Forelimb muscle (tissue), 1 donor: ENCODE data around the gene MACF1. TPM values are rescaled to one million over a fixed set of nuclear protein-coding genes. Genes with fewer than 3 reads are reported as not detected.

ENCODE experiments used
- DNase-seq: peaks from one replicate; pipeline ENCODE4 v3.0.0-alpha.2; 2013; ENCODE audit warnings: low read depth
- polyA plus RNA-seq: library from polyadenylated mRNA; unstranded; fragments of 120-200 nt; gene quantifications from one replicate; pipeline ENCODE4 v1.2.1, GENCODE V29; 2013; ENCODE audit not compliant: insufficient read length

The MACF1 gene
- polyA plus RNA-seq, 1 donor: 263 TPM

DNA sequence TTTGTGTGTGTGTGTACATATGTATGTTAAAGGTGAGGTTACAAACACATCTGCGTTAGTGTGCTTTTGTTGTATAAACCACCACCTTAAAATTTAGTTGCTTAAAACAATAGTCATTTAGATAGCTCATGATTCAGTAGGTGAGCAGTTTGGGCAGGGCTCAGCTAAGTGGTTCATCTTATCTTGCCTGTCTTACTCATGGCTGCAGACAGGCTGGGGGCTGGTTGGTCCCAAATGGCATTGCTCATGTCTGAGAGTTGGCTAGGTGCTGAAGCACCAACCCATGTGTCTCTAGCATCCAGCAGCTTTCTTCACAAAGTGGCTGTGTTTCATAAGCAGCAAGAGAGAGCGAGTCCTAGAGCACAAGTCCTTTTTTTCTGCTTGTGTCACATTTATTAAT is 91.4 kb downstream of the MACF1 start:
- DNase-seq: no peak

- DNase-seq: no peak
These were observed 93.1 kb downstream of the MACF1 start for GRCh38 chr1:39297551-39297950.

DNA sequence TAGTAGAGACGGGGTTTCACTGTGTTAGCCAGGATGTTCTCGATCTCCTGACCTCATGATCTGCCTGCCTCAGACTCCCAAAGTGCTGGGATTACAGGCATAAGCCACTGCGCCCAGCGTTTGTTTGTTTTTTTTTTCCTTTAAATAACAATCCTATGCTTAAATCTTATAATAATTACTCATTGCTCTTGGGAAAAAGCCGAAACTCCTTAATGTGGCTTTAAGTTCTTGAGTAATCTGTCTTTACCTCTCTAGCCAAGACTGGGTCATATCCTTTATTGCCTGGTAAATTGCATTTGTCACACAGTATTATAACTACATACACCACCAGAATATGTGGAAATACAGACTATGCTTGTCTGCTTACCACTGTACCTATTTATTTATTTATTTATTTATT is 97.1 kb downstream of the MACF1 start:
- DNase-seq: no peak

- DNase-seq: no peak
These were observed 101.1 kb downstream of the MACF1 start for GRCh38 chr1:39305555-39305954.

DNA sequence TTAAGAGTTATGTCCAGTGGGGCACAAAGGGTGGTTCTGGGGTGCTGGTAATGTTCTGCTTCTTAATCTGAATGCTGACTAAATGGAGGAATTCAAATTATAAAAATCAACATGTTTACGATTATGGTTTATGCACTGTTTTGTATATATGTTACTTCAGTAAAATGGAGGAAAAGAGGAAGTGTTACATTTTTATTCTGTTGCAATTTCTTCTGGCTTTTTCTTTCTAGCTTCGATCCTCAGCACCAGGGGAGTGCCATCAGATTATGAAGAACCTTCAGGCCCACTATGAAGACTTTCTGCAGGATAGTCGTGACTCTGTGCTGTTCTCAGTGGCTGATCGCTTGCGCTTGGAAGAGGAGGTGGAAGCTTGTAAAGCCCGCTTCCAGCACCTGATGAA is 105.5 kb downstream of the MACF1 start:
- DNase-seq: no peak

DNA sequence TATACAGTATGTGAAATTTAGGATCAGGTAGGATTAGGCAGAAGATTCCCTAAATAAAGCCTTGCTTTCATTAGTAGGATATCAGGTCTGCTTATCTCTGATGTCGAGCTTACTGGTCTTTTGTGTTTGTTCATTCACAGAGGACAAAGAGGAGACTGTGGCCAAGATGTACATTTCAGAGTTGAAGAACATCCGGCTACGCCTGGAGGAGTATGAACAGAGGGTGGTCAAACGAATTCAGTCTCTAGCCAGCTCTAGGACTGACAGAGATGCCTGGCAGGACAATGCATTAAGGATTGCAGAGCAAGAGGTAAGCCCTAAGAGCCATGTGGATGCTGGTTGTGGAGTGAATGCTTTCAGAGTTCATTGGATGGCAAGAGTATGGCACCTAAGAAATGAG is 106.2 kb downstream of the MACF1 start:
- no peak for DNase-seq

GRCh38 chr1:39317111-39317510 is 112.6 kb downstream of the MACF1 start:
- no peak for DNase-seq

- DNase-seq: no peak
These were observed 113.6 kb downstream of the MACF1 start for GRCh38 chr1:39317910-39318633.

DNA sequence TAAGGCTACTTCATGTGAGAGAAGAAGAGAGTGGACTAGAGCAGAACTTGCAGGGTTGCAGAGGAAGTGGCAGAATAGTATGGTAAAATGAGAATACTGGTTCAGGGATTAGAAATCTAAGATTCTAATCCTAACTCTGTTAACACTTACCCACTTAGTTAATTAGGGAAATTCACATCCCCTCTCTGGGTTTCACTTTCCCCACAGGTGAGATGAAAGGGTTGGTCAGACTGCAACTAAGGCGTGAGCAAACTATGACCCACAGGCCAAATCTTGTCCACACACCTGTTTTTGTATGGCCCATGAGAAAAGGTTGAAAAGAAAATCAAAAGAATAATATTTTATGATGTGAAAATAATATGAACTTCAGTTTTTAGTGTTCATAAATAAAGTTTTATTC is 117.5 kb downstream of the MACF1 start:
- DNase-seq: no peak

GRCh38 chr1:39322431-39322830 is 117.9 kb downstream of the MACF1 start:
- DNase-seq: no peak

GRCh38 chr1:39324888-39325287 is 120.4 kb downstream of the MACF1 start:
- DNase-seq: no peak

DNA sequence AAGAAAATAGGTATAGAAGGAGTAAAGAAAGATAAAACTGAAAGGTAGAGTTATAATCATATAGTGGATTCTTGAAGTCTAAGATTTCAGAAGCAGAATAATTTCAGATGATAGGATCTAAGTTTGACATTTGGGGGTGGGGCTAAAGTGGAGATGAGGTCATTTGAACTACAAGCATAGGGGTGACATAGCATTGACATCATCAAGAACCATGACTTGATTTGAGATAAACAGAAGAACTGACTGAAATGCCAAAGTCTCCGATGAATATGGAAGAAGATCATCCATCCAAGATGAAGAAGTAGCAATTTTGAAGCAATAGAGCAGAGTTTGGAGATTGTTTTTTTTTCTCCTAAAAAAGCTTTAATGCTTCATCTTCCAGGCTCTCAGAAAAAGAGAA is 122.3 kb downstream of the MACF1 start:
- DNase-seq: no peak

DNA sequence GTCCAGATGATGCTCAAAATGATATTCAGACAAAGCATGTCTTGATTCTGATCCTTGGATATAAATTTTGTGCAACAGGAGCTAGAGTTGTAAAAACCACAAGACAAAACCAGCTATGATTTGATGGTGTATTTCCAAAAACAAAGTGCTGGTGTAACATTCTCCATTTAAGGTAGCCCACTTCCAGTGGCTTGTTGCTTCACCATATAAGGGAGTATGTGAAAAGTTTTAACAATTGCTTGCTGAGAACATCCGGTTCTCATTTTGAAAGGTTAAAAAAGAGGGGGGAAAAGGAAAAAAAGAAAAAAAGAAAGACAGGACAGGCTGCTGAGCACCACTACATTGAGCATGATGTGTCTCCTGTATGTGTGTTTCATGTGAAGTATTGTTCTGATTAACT is 123.6 kb downstream of the MACF1 start:
- no peak for DNase-seq

DNA sequence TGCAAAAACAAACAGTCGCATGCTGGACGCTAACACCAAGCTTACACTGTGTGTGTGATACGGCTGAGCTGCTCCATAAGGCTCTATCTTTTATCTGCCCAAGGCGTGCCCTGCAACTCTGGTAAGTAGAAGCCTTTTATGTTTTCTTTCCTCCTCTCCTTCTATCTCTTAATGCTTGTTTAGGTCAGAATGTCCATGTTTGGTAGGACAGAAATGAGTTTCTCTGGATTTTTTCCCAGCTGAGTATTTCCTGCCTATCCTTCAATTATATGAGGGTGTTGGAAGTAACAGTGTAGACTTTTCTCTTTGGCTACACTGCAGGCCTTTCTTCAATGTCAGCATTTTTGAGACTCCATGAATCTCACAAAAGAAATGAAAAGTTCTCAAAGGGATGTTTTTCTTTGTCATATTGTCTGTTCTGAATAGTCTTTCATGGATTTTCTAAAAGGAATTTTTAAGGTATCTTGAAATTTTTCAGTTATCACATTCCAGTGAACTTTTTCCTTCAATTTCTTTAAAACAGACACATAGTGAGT is 124.2 kb downstream of the MACF1 start:
- no peak for DNase-seq

DNA sequence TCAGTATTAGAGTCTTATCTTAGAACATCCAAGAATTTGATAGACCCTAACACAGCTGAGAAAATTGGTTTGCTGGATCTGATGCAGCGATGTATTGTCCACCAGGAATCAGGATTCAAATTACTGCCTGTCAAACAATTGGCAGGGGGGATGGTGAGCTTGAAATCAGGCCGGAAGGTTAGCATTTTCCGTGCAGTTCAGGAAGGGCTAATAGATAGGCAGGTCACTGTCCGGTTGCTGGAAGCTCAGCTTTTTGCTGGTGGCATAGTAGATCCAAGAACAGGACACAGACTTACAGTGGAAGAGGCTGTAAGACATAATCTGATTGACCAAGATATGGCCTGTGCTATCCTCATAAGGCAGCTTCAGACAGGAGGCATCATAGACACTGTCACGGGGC is 127.2 kb downstream of the MACF1 start:
- no peak for DNase-seq

DNA sequence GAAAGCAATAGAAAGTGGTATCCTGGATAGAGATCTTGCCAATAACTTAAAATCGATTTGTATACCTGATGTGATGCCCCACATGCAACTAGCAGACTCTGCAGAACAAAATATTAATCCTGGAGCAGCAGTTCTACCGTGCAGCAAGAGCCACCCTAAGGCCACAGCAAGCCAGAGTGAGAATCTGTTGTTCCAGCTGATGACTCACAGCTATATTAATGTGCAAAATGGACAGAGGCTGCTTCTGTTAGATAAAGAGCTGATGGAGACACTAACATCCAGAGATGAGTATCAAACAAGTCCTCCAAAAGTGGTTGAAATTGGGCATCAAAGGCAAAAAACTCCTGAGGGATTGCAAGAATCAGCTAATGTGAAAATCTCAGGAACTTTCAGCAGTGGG is 127.8 kb downstream of the MACF1 start:
- DNase-seq: no peak

GRCh38 chr1:39332828-39333227 is 128.3 kb downstream of the MACF1 start:
- DNase-seq: no peak

- DNase-seq: no peak
These were observed 128.8 kb downstream of the MACF1 start for GRCh38 chr1:39333296-39333695.

DNA sequence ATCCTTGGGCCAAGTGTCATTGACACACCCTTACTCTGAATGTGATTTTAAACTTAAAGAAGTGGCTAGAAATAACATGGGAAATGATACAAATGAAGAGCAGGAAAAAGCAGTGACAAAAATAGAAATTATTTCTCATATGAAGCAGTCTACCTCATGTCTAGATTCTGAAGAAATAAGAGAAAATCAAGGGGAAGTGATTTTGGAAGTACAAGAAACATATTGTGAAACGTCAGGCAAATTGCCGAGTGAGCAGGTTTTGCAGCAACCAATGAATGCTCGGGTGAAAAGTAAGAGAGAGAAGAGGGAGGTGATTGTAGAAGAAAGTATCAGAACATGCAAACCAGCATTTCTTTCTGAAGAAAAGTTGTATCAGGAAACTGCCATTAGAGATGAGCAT is 130.7 kb downstream of the MACF1 start:
- DNase-seq: no peak

DNA sequence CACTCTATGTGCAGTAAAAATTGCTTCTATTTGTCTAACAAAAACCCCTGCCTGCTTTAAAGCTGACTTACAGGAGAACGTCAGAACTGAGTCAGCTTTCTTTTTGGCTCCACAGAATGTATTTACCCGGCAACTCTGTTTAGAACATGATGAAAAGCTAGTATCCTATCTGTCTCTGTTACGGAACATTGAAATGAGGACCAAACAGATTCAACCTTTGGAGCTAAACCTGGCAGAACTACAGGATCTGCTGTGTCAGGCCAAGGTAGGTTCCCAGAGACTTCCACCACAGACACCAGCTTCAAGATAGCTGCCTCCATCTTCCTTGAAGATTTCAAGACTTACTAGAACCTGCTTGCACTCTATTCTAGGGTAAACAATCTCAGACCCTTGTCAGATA is 132.6 kb downstream of the MACF1 start:
- no peak for DNase-seq

DNA sequence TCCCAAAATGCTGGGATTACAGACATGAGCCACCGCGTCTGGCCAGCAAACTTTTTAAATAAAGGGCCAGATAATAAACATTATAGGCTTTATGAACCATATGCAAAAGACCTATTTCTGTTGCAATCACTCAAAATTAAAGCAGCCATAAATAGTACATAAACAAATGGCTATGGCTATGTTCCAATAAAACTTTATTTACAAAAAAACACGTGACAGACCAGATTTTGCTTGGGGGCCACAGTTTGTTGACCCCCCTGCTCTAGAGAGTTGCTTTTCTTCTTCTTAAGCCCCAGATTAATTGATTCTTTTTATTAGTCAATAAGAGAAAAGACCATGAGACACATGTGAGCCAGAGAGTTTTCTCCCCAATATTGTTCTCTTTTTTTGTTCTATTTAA is 138.3 kb downstream of the MACF1 start:
- DNase-seq: no peak

- no peak for DNase-seq
These were observed 140.1 kb downstream of the MACF1 start for GRCh38 chr1:39344394-39345154.

DNA sequence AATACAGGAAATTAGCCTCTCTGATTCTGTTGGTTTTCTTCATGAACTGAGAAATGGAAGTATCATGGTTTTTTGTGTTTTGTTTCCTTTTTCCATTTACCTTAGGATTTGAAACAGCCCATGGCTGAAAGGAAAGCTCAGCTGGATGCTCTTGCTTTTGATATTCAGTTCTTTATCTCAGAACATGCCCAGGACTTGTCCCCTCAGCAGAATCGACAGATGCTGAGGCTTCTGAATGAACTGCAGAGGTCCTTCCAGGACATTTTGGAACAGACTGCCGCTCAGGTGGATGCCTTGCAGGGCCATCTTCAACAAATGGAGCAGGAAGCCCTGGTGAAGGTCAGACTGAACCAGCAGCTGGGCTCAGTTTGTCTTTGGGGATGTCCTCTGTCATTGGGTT is 142.4 kb downstream of the MACF1 start:
- DNase-seq: no peak
